SK-N-SH (cell line): ENCODE results near the gene ARID2.

Experiments
- ELF1 ChIP-seq: IDR thresholded peaks from 2 replicates; pipeline ENCODE4 v1.4.0; 2012
- EP300 ChIP-seq, 2 experiments: IDR thresholded peaks; 2 replicates each; pipeline versions ENCODE4 v1.4.0 to v1.6.1; 2012; ENCODE audit warnings: borderline replicate concordance in 1 of 2, low read depth in 1 of 2, low read length in 1 of 2
- JUND ChIP-seq: IDR thresholded peaks from 2 replicates; pipeline ENCODE4 v1.4.0; 2012
- MXI1 ChIP-seq: IDR thresholded peaks from 2 replicates; pipeline ENCODE4 v1.6.1; 2012; ENCODE audit warnings: mild to moderate bottlenecking, low read depth, low read length, improper control_type of control experiment
- POLR2AphosphoS5 ChIP-seq: IDR thresholded peaks from 2 replicates; pipeline ENCODE4 v1.6.1; 2012; ENCODE audit warnings: low read depth, low read length
- RCOR1 ChIP-seq: fragments of 150-350 bp; IDR thresholded peaks from 2 replicates; pipeline ENCODE4 v1.6.1; 2017; ENCODE audit warnings: antibody characterized with exemption, low read length
- REST ChIP-seq: IDR thresholded peaks from 2 replicates; pipeline ENCODE4 v1.6.1; 2012; ENCODE audit warnings: mild to moderate bottlenecking, low read depth, low read length, moderate library complexity
- USF2 ChIP-seq: fragments of 150-350 bp; IDR thresholded peaks from 2 replicates; pipeline ENCODE4 v1.6.1; 2017; ENCODE audit warnings: antibody characterized with exemption, low read length, low read depth, borderline replicate concordance
- TF ChIP-seq, protein P1 (sequence below): fragments of 200-600 bp; sonication (generic); IDR thresholded peaks from 2 replicates; pipeline ENCODE4 v1.6.1; 2017; ENCODE audit warnings: antibody characterized with exemption, mild to moderate bottlenecking, moderate library complexity

GRCh38 chr12:45852508-45852907, 123.0 kb downstream of the ARID2 start:
- TF ChIP-seq POLR2AphosphoS5 (no peak), MXI1 (no peak), USF2 (no peak), RCOR1 (no peak), EP300 (IDR thresholded peaks at IDR 0.05; ENCODE audit: borderline replicate concordance in 1 of 2, low read depth in 1 of 2, low read length in 1 of 2) (no peak), ELF1 (no peak), JUND (no peak), REST (no peak)
- TF ChIP-seq, protein P1, sequence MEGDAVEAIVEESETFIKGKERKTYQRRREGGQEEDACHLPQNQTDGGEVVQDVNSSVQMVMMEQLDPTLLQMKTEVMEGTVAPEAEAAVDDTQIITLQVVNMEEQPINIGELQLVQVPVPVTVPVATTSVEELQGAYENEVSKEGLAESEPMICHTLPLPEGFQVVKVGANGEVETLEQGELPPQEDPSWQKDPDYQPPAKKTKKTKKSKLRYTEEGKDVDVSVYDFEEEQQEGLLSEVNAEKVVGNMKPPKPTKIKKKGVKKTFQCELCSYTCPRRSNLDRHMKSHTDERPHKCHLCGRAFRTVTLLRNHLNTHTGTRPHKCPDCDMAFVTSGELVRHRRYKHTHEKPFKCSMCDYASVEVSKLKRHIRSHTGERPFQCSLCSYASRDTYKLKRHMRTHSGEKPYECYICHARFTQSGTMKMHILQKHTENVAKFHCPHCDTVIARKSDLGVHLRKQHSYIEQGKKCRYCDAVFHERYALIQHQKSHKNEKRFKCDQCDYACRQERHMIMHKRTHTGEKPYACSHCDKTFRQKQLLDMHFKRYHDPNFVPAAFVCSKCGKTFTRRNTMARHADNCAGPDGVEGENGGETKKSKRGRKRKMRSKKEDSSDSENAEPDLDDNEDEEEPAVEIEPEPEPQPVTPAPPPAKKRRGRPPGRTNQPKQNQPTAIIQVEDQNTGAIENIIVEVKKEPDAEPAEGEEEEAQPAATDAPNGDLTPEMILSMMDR: no peak
